Stimulated activated CD4-positive, alpha-beta T cell treated with anti-CD3 and anti-CD28 coated beads, Interleukin-1b, Interleukin-23, amount 100 ng/mL, for 24 hours (primary cell): ENCODE results near the gene RAB35.

Experiments used
- DNase-seq, 4 experiments: peaks; one replicate each; pipeline ENCODE4 v3.0.0-alpha.2; 2020; ENCODE audit warnings: low read depth in 4 of 4, low spot score in 1 of 4

RAB35 gene

GRCh38 chr12:120132863-120133385 lies 16.4 kb upstream of the RAB35 start:
- no peak for DNase-seq

- DNase-seq, result no peak
These were observed 15.7 kb upstream of the RAB35 start for GRCh38 chr12:120132054-120132836.

DNA sequence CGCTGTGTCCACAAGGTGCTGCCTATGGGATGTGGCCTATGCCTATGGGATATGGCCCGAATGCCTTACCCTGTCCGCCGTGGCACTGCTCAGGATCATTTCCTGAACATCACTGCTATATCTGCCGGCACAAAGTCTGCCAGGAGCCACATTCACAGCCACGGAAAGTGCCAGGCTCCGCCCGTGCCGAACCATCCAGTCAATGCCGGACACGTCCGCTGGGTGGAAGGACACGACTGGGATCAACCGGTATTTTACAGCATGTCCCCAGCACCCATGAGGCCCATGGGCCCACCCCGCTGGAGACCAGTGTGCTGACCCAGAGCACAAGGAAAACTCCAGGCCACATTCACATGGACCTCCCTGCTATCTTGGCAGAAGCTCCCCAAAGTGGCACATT lies 14.6 kb upstream of the RAB35 start:
- DNase-seq, result no peak

- DNase-seq, result no peak
These were observed 13.5 kb upstream of the RAB35 start for GRCh38 chr12:120130011-120130410.

- no peak for DNase-seq
These were observed 10.1 kb upstream of the RAB35 start for GRCh38 chr12:120126635-120127005.

DNA sequence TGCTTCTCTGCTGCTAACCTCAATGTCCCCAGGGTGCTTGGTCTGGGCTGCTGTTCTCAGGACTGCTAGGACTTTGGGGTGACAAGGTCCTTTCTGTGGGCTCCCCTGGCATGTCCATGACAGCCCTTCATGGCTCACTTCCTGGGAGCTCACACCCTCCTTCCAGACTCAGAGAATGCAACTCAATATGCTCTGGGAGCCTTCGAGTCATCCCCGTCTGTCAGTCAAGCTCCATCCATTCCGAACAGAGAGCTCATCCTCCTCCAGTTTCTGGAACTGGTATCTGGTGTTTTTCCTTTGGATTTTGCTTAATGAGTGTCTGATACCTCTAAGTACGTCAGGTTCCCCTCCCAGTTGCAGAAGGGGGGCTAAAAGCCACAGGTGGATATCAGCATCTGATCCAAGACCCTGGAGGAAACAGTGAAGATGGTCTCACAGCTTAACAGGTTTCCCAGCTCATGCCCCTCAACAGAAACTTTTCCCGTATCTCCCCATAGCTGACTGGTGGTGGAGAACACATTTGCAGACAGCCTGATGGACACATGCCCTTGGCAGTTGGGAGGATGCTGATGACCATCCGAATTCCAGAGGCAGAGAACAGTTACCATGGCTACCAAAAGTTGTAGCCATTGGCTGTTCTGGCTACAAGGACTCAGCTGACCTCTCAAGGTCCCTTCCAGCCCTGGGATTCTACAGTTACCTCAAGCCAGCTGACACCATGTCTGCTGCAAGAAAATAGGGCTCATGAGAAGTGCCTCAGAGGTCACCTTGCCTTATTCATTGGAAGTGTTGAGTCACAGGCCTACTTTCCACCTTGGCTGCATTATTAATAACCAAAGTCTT lies 9.5 kb upstream of the RAB35 start:
- DNase-seq, result no peak

DNA sequence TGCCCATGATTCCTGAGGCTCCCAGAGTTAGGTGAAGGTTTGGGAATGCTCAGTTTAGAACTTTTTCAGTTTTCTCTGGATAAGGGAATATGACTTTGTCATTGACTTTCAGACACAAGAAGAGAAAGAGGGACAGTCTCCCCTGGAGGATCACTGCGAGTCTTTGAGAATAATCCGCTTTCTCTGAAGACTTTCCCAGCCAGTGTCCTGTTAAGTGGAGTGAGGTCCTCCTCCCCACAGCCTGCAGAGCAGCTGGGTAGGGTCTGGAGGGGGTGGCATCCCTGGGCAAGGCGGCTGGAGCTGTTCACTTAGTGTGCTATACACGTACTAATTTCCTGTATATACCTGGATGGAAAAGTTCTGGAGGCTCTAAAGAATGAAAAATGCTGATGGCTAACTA lies 8.5 kb upstream of the RAB35 start:
- no peak for DNase-seq

DNA sequence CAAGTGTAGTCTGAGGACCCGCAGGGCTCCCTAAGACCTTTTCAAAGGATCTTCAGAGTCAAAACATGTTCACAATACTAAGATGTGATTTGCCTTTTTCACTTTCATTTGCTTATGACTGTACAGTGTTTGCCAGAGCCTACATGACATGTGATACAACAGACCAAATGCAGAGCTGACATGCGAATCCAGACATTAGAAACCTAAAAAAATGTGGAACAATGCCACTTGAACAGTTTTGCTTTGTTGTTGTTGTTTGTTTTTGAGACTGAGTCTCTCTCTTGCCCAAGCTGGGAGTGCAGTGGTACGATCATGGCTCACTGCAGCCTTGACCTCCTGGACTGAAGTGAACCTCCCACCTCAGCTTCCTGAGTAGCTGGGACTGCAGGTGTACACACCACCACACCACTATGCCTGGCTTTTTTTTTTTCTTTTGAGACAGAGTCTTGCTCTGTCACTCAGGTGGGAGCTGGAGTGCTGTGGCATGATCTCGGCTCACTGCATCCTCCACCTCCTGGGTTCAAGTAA lies 5.3 kb upstream of the RAB35 start:
- DNase-seq, result no peak

DNA sequence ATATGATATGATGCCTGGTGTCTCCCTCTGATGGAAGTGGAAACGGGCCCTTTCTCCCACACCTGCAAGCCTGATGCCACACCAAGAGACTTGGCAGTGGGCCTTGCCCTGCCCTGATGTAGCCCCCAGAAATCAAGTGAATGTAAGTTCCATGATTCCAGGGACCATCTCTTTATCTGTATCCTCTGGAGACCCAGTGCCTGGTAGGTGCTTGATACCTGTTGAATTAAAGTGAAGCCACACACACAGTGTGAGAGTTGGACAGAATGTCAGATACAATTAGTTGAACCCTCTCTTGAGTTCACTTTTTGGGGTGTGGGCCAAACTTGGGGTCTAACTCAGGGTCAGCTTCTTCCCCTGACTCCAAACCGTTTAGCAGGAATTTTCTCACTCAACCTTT lies 4.8 kb upstream of the RAB35 start:
- DNase-seq, result no peak

DNA sequence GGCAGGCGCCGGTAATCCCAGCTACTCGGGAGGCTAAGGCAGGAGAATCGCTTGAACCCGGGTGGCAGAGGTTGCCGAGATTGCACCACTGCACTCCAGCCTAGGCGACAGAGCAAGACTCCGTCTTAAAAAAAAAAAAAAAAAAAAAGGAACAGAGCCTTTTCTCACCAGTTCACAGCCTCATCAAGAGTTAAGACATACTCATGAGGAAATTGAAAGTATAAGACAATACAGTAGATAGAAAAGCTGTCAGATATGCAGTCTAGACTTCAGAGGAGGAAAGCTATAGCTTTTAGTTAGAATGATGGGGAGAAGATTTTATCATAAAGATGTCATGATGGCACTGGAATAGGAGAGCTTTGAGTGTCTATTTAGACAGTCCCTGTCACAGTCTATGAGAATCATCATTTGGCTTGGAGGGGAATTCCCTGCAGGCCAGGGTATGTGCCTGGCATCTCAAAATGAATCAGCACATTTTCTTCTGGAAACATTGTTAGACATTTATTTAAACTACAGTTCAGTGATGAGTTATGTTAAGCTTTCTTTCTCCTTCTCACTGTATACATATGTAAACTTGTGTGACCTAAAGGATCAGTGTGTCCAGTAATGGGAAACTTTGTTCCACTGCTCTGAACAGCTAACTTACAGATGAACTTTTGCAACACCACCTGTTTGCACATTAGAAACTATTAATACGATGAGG lies 2.9 kb upstream of the RAB35 start:
- peak in 1 of 4 experiments; percentile 36 for DNase-seq

- DNase-seq, result no peak
These were observed 1.9 kb upstream of the RAB35 start for GRCh38 chr12:120118321-120119061.

GRCh38 chr12:120117961-120118320 lies 1.4 kb upstream of the RAB35 start:
- no peak for DNase-seq

DNA sequence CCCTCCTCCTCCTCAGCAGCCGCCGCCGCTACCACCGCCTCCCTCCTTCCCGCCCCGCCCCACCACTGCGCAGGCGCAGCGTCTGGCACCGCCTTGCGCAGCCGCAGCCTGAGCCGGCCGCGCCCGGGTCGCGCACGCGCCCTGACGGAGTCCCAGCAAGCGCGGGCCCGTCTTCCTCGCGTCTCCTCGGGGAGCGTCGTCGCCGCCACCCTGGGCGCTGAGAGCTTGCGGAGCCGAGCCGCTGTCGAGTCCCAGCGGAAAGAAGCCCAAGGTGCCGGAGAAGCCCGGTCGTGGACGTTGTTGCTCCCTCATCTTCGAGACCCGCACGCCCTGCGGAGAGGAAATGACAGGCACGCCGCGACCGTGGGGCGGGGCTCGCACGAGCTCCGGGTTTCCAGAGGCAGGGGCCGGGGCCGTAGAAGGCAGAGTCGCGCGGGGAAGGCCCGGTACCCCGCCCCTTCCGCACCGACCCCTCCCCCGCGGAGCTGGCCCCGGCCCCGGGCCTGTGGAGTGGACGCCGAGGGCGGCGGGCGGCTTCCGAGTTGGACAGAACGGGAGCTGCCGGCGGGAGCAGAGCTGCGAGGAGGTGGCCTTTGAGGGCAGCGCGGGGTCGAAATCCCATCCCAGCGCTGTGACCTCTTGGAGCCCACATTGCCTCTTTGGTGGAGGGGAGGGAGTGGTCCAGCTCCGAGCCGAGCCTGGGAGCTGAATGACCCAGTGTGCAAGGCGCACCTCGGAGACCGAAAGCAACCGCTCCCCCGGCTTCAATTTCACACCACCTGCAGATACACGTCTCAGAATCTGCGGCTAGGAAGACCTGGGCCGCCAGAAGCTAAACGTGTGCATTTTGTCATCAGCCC lies 469 bp upstream of the RAB35 start:
- peak; percentile 94 to 97 (median 96) for DNase-seq

GRCh38 chr12:120115692-120116440 lies 687 bp downstream of the RAB35 start:
- no peak for DNase-seq

- DNase-seq, result no peak
These were observed 1.5 kb downstream of the RAB35 start for GRCh38 chr12:120115066-120115465.

DNA sequence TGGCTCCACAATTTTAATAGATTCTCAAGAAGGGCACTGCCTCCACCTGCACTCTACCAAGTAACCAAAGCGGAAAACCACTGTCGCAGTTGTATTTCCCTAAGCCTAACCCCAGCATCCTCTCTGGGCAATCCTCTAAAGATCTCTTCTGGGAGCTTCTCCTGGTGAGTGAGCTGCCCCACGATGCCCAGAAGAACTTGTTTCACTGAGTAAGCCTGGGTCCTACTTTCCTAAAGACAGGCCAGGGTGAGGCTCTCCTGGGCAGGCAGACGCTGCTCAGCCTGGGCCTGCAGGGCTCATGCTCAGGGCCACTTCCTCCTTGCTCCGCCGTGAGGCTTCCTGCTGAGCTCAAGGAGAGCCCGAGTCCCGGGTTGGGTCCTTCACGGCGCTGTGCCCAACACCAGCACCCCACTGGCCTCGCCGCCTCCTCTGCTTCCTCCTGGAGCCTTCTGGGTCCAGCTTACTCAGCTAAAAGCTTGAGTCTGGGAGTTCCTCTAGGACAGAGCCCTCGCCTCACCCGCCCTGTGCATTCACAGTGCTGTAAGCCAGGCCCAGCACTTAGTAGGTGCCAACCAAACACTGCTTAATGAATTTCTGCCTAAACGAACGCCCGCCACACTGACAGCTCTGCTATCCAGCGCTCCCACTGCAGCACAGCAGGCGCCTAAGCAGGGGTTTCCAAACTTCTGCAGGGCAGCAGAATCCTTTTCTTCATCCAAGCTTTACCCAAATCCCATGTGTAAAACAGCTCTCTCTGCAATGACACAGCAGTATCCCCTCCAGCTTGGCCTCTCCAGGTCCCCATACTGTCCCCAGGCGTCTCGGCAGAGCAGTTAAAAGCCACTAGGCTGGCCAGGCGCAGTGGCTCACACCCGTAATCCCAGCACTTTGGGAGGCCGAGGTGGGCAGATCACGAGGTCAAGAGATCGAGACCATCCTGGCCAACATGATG lies 5.7 kb downstream of the RAB35 start:
- DNase-seq, result peak in 1 of 4 experiments; percentile 20

- DNase-seq, result no peak
These were observed 6.8 kb downstream of the RAB35 start for GRCh38 chr12:120109570-120110267.
